Small intestine (tissue), 7 donors: ENCODE measurements around the gene PAPPA2. TPM values are rescaled to one million over a fixed set of nuclear protein-coding genes. Genes with fewer than 3 reads are reported as not detected.

Experiments
- DNase-seq, 2 donors: peaks; one replicate each; pipeline versions ENCODE4 v3.0.0 to v3.0.0-alpha.2; 2013
- FAIRE-seq: peaks from 2 replicates; lab custom pipeline; 2012; peaks lifted over from hg19 to GRCh38; lab: Jason Lieb, UNC
- H3K27ac ChIP-seq, 3 donors: one replicate each; pipeline ENCODE4 v1.5.1; 2013; ENCODE audit warnings: low read length in 2 of 3, mild to moderate bottlenecking in 2 of 3, control low read depth in 1 of 3, inconsistent platforms in 1 of 3, low read depth in 1 of 3, moderate library complexity in 1 of 3
- H3K27me3 ChIP-seq, 3 donors: one replicate each; pipeline ENCODE4 v1.6.1; 2013; ENCODE audit warnings: low read length in 3 of 3, inconsistent platforms in 1 of 3; ENCODE audit not compliant: control insufficient read depth in 3 of 3, insufficient read depth in 3 of 3
- H3K36me3 ChIP-seq, 3 donors: one replicate each; pipeline ENCODE4 v1.6.1; 2013; ENCODE audit warnings: low read length in 3 of 3, inconsistent platforms in 1 of 3, low read depth in 1 of 3, mild to moderate bottlenecking in 1 of 3, moderate library complexity in 1 of 3; ENCODE audit not compliant: control insufficient read depth in 3 of 3, insufficient read depth in 2 of 3
- H3K4me1 ChIP-seq, 3 donors: one replicate each; pipeline ENCODE4 v1.6.1; 2013; ENCODE audit warnings: low read length in 2 of 3, inconsistent platforms in 1 of 3, low read depth in 1 of 3, mild to moderate bottlenecking in 1 of 3, moderate library complexity in 1 of 3; ENCODE audit not compliant: control insufficient read depth in 3 of 3, insufficient read depth in 2 of 3
- H3K4me3 ChIP-seq, 3 donors: one replicate each; pipeline ENCODE4 v1.5.1; 2013; ENCODE audit warnings: low read length in 3 of 3, control low read depth in 1 of 3, inconsistent platforms in 1 of 3, low read depth in 1 of 3, mild to moderate bottlenecking in 1 of 3, moderate library complexity in 1 of 3
- H3K9me3 ChIP-seq, 2 donors: one replicate each; pipeline ENCODE4 v1.6.1; 2013; ENCODE audit warnings: low read depth in 1 of 2, low read length in 1 of 2; ENCODE audit not compliant: control insufficient read depth in 2 of 2, insufficient read depth in 1 of 2
- WGBS, 3 donors: extraction: QIAGEN DNeasy Blood & Tissue Kit; methylation state at CpG; one replicate each; pipeline ENCODE4 v1.1.7; 2013; 5-methylcytosine and 5-hydroxymethylcytosine counted together
- polyA plus RNA-seq, 4 donors: library from polyadenylated mRNA; stranded (reverse) in 3 of 4; unstranded in 1 of 4; fragments of 200-250 nt in 3 of 4; fragments of 120-200 nt in 1 of 4; gene quantifications; one replicate each; pipeline versions ENCODE4 v1.2.1 to v1.2.3, GENCODE V29; 2013
- donor health status: healthy with polysubstance abuse.
- donor health status: control.
- donor health status: control.
- donor health status: Bipolar disorder and iron deficiency.
- donor health status: healthy.

PAPPA2 gene
- polyA plus RNA-seq, 4 donors = 0.03 to 0.12 TPM; not detected in 2

DNA sequence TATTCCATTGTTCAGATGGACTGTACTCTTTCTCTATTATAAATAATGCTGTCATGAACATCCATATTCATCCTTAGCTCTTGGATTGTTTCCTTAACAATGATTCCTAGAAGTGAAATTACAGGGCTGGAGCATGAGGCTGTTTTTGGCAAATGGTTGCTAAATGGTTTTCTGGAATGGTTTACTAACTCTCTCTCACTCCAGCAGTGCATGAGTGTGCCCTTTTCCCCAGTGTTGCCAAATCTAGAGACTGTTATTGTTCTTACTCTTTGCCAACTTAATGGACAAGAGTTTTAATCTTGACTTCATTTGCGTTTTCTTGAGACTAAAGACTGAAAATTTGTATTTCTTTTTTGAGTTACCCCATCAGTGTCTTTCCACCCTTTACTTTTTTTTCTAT lies 113.0 kb downstream of the PAPPA2 start:
- no peak overlapping the region for H3K4me3 ChIP-seq
- 63 to 85% (median 70%) methylated on average over 1 of the region's 1 CpG for WGBS, 3 donors

DNA sequence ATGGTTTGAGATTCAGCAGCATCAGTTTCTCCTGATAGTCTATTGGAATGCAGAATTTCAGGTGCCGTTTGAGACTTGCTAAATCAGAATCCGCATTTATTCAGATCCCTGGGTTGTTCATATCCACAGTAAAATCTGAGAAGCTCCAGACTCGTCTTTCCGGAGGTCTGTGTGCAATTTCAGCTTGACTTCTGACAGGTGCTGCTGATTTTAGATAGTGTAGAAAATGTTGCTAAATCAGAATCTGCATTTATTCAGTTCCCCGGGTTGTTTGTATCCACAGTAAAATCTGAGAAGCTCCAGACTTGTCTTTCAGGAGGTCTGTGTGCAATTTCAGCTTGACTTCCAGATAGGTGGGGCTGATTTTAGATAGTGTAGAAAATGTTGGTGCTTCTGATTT lies 113.7 kb downstream of the PAPPA2 start:
- FAIRE-seq = no peak
- H3K36me3 ChIP-seq = no peaks in the 10 kb centered on the region
- H3K27me3 ChIP-seq = no peaks in the 10 kb centered on the region
- H3K9me3 ChIP-seq = no peaks in the 10 kb centered on the region
- H3K4me3 ChIP-seq = no peak overlapping the region
- WGBS, 3 donors = 72 to 80% (median 77%) methylated on average over 5 of the region's 5 CpGs
- H3K4me1 ChIP-seq = no peaks in the 10 kb centered on the region
- DNase-seq = no peak
- H3K27ac ChIP-seq = no peak overlapping the region

More for the DNA sequence above, 113.0 kb downstream of the PAPPA2 start:
- H3K27me3 ChIP-seq = no peaks in the 10 kb centered on the region
- H3K9me3 ChIP-seq = no peaks in the 10 kb centered on the region
- no peaks in the 10 kb centered on the region for H3K4me1 ChIP-seq
- FAIRE-seq (no peak), DNase-seq (no peak)
- no peak overlapping the region for H3K27ac ChIP-seq
- H3K36me3 ChIP-seq = no peaks in the 10 kb centered on the region

DNA sequence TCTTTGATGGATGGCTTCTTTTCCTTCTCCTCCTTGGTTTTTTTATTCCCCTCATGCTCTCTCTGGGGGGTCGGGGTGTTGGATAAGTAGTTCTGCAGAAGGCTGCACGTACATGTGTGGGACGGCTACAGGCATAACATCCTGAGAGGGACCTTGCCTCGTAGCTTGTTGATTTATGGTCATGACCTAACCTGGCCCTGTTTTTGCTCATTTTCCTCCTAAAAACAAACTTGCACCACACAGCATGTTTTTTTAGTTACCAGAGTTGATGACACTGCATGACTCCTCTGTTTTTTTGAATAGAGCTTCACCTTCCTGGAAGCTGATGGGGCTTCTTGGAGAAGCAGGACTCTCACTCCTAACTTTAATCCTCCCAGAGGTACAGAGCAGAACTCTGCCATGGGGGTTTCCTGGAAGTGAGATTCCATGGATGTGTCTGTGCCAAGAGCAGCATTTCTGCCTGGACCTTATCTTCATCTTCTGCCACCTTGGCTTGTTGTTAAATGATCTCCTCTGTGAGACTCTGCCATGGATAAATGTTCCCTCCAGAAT lies 114.7 kb downstream of the PAPPA2 start:
- WGBS, 3 donors = 29 to 49% (median 48%) methylated on average over 4 of the region's 4 CpGs
- H3K4me1 ChIP-seq = no peaks in the 10 kb centered on the region
- H3K4me3 ChIP-seq = no peak overlapping the region
- FAIRE-seq (no peak), DNase-seq (no peak)
- no peak overlapping the region for H3K27ac ChIP-seq
- H3K27me3 ChIP-seq = no peaks in the 10 kb centered on the region
- no peaks in the 10 kb centered on the region for H3K36me3 ChIP-seq
- no peaks in the 10 kb centered on the region for H3K9me3 ChIP-seq

DNA sequence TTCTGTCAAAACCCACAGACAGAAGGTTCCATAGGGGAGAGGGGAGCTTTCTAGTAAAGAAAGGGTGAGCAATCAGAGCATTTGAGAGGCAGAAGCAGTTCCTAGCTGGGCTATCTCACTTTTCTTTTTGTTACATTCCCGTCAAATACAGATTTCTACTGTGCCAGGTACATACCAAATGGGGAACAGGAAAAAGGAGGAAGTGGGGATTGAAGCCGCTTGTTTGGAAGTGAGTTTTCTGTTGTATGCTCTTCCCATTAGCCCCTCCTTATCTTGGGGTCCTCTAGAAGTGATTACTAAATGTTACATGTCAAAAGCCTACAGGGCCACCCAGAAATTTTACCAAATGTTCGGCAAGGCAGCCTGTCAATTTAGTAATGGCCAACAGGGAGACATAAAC lies 116.1 kb downstream of the PAPPA2 start:
- H3K4me3 ChIP-seq = no peak overlapping the region
- no peaks in the 10 kb centered on the region for H3K4me1 ChIP-seq
- no peaks in the 10 kb centered on the region for H3K36me3 ChIP-seq
- no peaks in the 10 kb centered on the region for H3K27me3 ChIP-seq
- no peak for DNase-seq
- no peak for FAIRE-seq
- H3K9me3 ChIP-seq = no peaks in the 10 kb centered on the region
- H3K27ac ChIP-seq = no peak overlapping the region
- WGBS, 3 donors = 61 to 72% (median 68%) methylated on average over 3 of the region's 3 CpGs

DNA sequence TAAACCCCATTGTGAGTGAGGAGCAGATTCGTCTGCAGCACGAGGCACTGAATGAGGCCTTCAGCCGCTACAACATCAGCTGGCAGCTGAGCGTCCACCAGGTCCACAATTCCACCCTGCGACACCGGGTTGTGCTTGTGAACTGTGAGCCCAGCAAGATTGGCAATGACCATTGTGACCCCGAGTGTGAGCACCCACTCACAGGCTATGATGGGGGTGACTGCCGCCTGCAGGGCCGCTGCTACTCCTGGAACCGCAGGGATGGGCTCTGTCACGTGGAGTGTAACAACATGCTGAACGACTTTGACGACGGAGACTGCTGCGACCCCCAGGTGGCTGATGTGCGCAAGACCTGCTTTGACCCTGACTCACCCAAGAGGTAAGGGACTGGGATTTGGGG lies 132.2 kb downstream of the PAPPA2 start:
- FAIRE-seq (no peak), DNase-seq (no peak)
- Histone ChIP-seq H3K9me3 (no peaks in the 10 kb centered on the region), H3K27ac (no peak overlapping the region), H3K36me3 (no peaks in the 10 kb centered on the region), H3K27me3 (no peaks in the 10 kb centered on the region), H3K4me3 (no peak overlapping the region), H3K4me1 (no peaks in the 10 kb centered on the region)
- WGBS, 3 donors = 87 to 93% (median 89%) methylated on average over 16 of the region's 16 CpGs

DNA sequence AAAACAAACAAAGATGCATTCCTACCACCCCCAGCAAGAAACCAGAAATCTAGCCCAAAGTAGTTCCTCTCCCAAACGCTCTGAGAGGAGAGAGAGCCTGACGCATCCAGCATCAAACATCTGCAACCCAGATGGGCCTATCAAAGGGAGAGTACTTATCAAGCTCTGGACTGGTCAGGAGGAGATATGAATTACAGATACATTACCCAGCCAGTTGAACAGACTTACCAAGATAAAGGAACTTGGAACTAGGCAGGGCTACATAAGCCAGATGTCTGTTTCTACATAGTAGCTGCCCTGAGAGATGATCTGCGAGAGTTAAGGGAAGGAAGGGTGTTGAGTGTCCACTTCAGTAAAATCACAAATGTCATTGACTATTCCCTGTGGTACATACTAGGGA lies 138.4 kb downstream of the PAPPA2 start:
- Histone ChIP-seq H3K27me3 (no peaks in the 10 kb centered on the region), H3K4me1 (no peaks in the 10 kb centered on the region), H3K27ac (no peak overlapping the region), H3K9me3 (no peaks in the 10 kb centered on the region), H3K4me3 (no peak overlapping the region), H3K36me3 (no peaks in the 10 kb centered on the region)
- DNase-seq = no peak
- 74 to 87% (median 75%) methylated on average over 3 of the region's 3 CpGs for WGBS, 3 donors
- FAIRE-seq = no peak

DNA sequence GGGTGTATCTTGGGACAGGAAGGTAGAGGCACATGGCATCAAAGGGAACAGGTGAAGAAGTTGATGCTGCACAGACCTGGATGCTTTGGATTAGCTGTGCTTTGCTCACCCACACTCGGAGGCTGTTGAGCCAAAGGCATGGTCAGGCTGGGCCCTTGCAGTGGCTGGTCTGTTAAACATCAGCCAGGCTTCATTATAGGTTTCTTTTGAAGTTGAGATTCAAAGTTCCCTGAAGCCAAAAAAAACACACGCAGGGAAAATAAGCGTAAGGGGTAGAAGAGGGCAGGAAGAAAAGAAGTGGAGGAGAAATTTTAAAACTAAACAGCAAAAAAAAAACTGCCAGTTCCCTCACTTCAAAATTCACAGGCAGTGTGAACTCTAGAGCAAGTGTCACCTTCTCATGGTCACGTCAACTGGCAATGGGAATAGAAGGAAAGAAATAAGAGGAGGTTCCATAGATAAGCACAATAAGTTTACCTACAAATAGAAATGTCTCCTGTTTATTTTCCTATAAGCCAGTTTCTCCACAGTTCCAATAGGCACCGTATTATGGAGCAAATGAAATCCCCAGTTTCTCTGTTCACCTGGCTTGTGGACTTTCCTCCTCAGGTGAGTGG lies 139.5 kb downstream of the PAPPA2 start:
- Histone ChIP-seq H3K36me3 (no peaks in the 10 kb centered on the region), H3K27me3 (no peaks in the 10 kb centered on the region), H3K9me3 (no peaks in the 10 kb centered on the region), H3K4me3 (no peak overlapping the region), H3K27ac (no peak overlapping the region), H3K4me1 (no peaks in the 10 kb centered on the region)
- DNase-seq (no peak), FAIRE-seq (no peak)
- 21 to 50% (median 32%) methylated on average over 5 of the region's 5 CpGs for WGBS, 3 donors

DNA sequence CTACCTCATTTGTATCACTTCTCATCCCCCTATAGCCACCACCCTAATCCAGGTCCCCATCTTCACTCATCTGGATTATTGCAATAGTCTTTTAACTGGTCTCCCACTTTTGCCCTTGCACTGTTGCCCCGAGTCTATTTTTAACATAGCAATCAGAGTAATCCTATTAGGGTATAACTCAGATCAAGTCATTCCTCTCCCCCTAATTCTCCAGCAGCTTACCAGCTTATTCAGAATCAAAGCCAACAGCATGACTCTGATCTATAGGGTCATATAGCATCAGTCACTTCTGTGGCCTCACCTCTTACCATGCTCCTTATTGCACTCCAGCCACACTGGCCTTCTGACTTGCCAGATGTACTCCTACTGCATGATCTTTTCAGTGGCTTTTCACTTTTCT lies 140.7 kb downstream of the PAPPA2 start:
- H3K4me3 ChIP-seq = no peak overlapping the region
- H3K27me3 ChIP-seq = no peaks in the 10 kb centered on the region
- no peaks in the 10 kb centered on the region for H3K36me3 ChIP-seq
- 86 to 93% (median 87%) methylated on average over 1 of the region's 1 CpG for WGBS, 3 donors
- FAIRE-seq (no peak), DNase-seq (no peak)
- no peak overlapping the region for H3K27ac ChIP-seq
- H3K4me1 ChIP-seq = no peaks in the 10 kb centered on the region
- H3K9me3 ChIP-seq = no peaks in the 10 kb centered on the region

DNA sequence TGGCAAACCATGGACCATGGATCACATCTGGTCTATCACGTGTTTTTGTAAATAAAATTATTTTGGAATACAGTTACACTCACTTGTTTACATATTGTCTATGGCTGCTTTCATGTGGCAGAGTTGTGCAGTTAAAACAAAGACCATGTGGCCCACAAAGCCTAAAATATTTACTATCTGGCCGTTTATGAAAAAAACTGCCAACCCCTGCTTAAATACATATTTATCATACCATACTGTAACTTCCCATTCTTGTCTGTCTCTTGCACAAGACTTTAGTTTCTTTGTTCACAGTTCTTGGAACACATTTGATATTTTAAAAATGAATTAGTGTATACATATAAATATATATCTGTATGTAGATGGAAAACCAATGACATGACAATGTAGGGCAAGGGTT lies 141.5 kb downstream of the PAPPA2 start:
- Histone ChIP-seq H3K4me1 (no peaks in the 10 kb centered on the region), H3K4me3 (no peak overlapping the region), H3K27me3 (no peaks in the 10 kb centered on the region), H3K36me3 (no peaks in the 10 kb centered on the region), H3K27ac (no peak overlapping the region), H3K9me3 (no peaks in the 10 kb centered on the region)
- DNase-seq = no peak
- 44 to 61% (median 55%) methylated on average over 2 of the region's 2 CpGs for WGBS, 3 donors
- FAIRE-seq = no peak
